HG03342 (cell line): ENCODE data around the gene IFI27L2.

ENCODE experiments used
- ATAC-seq: cut with Tn5 transposase; IDR thresholded peaks from one replicate; pipeline ENCODE4 v1.9.1; 2021; ENCODE audit warnings: mild to moderate bottlenecking, moderate library complexity; ENCODE audit not compliant: unreplicated experiment

IFI27L2 gene

DNA sequence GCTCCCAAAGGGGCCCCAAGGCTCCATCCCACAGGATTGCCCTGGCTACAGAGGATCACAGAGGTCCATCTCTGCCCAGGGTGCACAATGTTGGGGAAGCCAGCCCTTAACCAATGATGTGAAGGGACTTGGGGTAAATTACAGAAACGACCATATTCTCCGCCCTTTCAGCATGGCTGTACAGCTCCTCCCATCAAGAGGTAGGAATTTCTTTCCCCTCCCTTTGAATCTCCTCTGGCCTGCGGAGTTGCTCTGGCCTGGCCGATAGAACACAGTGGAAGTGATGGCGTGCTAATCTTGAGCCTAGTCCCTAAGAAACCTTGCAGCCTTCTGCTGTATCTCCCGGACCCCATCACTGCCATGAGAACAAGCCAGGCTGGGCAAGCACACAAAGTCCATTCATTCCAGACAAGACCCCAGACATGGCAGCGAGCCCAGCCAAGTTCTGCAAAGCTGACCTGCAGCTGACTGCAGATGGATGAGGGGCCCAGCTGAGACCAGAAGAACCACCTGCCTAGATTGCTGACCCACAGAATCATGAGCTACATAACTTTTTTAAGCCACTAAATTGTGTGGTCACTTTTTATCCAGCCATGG lies 25.8 kb downstream of the IFI27L2 start:
- no peak for ATAC-seq

- ATAC-seq, result no peak
These were observed 26.5 kb downstream of the IFI27L2 start for GRCh38 chr14:94102768-94103482.

- no peak for ATAC-seq
These were observed 27.7 kb downstream of the IFI27L2 start for GRCh38 chr14:94101748-94102147.

DNA sequence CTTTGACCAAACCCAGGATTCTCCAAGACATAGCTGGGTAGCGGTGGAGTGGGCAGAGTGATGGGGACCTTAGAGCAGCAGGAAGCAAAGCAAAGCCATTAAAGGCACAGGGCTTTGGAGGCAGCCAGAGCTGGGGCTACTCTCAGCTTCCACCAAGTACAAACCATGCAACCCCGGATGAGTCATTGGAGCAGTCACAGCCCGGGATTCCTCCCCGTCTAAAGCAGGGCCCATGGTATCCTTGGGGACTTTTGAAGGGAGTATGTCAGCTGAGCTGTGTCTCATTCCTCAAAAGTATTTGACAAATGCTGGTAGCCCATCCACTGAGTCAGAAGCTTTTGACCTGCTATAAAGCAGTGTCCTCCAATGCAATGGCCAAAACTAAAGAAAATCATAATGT lies 28.6 kb downstream of the IFI27L2 start:
- no peak for ATAC-seq

DNA sequence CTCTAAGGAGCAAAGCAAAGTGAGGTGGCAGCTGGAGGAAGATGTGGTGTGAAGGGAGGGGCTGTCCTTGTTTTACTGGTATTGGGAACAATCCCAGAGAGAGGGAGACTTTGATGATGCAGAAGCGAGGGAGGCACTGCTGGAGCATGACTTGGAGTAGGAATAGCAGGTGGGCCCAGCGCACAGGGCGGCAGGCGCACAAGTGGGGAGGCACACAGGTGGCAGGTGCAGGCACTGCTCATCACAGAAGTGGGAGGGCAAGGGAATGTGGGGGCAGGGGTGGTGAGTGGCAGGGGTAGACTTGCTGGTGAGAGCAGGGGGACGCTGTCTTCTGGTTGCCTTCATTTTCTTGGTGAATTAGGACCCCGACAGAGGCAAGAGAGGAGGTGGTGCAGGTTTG lies 30.4 kb downstream of the IFI27L2 start:
- ATAC-seq, result no peak

DNA sequence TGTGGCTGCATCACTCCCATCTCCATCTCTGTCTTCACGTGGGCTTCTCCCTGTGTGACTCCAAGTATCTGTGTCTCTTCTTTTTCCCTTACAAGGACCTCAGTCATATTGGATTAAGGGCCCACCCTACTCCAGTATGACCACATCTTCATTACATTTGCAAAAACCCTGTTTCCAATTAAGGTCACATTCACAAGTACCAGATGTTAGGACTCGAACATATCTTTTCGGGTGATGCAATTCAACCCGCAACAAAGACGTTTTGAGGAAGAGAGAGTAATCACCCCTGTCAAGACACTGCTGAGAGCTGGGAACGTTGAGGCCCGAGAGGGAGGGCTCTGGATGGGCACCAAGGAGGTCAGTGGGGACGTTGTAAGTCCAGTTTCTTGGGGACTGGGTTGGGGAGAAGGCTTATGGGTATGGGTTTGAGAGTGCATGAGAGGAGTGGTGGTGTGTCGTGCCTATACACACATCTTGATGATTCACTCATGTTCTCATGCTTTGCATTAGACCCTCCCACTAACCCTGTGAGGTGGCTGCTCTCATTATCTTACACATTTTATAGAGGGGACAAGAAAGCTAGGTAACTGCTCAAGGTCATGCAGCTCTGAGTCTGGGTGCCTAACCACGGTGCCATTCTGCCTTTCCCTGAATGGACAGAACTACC lies 30.9 kb downstream of the IFI27L2 start:
- no peak for ATAC-seq

DNA sequence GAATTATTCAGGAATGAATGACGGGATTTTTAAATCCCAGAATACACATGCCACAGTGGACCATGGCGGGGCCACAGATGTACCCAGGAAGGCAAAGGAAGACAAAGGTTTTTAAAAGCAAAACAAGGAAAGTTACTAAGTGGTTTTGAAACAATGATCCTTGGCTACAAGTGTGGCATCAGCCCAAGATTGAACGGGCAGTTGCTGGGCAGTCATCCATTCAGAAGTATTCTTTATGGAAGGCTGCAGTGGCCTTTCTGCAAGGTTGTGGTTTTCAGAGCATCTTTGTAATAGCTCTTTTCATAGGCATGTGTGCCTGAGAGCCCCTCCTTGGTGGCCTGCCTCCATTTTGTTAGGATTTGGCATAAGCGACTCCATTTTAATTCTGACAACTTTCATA lies 32.3 kb downstream of the IFI27L2 start:
- no peak for ATAC-seq

GRCh38 chr14:94093418-94093817 lies 36.0 kb downstream of the IFI27L2 start:
- no peak for ATAC-seq

- ATAC-seq, result no peak
These were observed 39.9 kb downstream of the IFI27L2 start for GRCh38 chr14:94089479-94089878.

- no peak for ATAC-seq
These were observed 40.9 kb downstream of the IFI27L2 start for GRCh38 chr14:94088516-94088915.

DNA sequence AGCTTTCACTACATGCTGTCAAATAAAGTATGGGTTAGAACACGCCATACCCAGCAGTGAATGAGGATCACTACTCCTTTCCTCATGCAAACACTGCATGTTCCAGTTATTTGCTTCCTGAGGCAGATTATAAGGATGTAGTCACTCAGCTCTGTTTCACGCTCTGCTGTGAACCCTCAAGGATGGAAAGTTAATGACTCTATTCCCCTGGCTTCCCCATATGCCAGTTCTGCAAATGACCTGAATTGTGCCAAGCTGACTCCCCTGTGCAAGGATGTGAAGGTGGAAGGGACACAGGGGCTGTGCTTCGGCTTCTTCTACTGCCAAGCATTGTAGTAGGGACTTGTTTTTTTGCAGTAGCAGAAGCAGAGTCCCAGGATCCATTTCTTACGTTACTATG lies 41.5 kb downstream of the IFI27L2 start:
- no peak for ATAC-seq

- ATAC-seq, result peak; percentile 29
These were observed 48.0 kb downstream of the IFI27L2 start for GRCh38 chr14:94081386-94081820.

DNA sequence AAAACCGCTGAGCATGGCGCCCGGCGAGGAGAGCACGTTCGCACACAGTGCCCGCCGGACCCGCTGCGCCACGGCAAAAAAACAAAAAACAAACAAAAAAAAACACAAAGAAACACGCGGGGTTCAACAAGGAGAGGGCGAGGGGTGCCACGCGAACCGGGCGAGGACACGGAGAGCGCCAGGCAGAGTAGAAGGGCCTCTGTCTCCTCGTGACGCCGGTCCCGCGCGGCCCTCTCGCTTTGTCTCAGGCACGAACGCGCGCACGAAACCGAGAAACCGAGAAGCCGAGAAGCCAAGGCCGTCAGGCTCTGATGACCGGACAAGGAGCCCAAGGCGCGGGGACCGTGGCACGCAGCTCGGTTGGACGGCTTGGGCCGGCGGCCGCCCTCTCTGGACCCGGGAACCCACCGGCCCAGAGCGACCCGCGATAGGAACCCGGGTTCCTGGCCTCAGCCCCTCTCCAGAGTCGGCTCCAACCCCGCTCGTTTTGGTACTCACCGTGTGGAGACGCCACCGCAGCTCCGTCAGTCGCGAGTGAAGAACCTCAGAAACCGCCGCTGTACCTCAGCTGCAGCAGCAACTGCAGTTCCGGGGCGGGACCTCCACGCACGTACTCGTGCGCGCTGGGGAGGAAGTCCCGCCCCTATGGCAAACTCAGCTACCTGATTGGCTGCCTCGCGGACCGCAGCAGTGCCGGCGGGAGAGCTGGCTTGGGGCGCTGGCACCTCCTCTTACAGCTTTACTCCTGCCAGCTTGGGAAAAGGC lies 48.6 kb downstream of the IFI27L2 start, which contains the start of the genes DDX24 and IFI27L1:
Gene DDX24 (minus strand): TSS at position 582 of the 765 bp plus-strand sequence. CDS start 1,460 bp downstream, outside the sequence.
Gene IFI27L1 (plus strand): TSS at position 690 of the 765 bp plus-strand sequence. CDS start 15,628 bp downstream, outside the sequence.
- ATAC-seq, result peak; percentile 96

- no peak for ATAC-seq
These were observed 49.3 kb downstream of the IFI27L2 start for GRCh38 chr14:94079891-94080620.

DNA sequence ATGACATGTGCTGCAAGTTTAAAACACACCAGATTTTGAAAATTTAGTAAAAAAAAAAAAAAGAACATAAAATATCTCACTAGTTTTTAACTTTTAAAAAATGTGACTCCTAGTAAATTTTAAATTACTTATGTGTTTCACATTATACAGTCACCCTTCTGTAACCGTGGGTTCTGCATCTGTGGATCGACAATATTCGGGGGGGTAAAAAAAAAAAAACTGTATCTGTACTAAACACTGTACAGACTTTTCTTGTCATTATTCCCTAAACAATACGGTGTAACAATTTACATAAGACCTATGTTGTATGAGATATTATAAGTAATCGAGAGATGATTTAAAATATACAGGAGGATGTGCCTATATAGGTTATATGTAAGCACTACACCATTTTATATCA lies 51.6 kb downstream of the IFI27L2 start:
- no peak for ATAC-seq
